ENCODE results near the gene ZNF330. TPM values are rescaled to one million over a fixed set of nuclear protein-coding genes. Genes with fewer than 3 reads are reported as not detected.
"Not testable (repeated sequence)": the region's sequence is repeated elsewhere in the genome, so short reads cannot be mapped to it uniquely, and the experiment has no call there.

ZNF330 gene
- total RNA-seq, 1 donor from 2014 or later = 114 TPM

DNA sequence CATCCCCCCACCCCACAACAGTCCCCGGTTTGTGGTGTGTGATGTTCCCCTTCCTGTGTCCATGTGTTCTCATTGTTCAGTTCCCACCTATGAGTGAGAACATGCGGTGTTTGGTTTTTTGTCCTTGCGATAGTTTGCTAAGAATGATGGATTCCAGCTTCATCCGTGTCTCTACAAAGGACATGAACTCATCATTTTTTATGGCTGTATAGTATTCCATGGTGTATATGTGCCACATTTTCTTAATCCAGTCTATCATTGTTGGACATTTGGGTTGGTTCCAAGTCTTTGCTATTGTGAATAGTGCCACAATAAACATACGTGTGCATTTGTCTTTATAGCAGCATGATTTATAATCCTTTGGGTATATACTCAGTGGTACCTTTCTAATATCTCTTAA, 6.6 kb downstream of the ZNF330 start:
- intact Hi-C loops (cut with DNase I); DNase-seq (ENCODE audit: low spot score): not testable (repeated sequence)

DNA sequence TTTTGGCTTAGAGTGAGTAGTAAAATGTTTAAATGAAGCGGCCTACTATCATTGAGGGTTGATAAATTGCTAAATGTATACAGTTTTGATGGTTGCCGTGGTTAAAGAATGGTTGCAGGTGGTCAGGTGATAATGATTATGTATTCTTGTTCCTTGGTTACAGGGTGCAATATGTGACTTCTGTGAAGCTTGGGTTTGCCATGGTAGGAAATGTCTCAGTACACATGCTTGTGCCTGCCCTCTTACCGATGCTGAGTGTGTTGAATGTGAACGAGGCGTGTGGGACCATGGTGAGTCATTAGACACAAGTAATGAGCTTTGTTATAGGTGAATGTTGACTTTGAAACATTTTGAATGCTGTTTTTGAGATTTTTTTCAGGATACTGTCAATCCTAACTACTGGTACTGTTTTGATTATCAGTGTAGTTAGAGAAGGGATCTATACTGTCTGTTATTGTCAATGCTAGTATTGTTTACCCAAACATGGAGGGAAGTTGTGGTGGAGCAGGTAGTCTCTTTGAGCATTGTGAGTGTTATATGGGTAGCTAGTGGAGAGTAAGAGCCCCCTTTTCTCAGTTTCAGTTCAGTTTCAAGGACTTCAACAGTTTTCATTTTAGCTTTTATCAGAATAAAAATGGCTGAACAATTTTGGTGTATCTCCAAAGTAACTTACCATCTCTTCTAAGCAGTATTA, 8.9 kb downstream of the ZNF330 start:
- no peak for DNase-seq (ENCODE audit: low spot score)
- intact Hi-C loops (cut with DNase I) = no loop called here

DNA sequence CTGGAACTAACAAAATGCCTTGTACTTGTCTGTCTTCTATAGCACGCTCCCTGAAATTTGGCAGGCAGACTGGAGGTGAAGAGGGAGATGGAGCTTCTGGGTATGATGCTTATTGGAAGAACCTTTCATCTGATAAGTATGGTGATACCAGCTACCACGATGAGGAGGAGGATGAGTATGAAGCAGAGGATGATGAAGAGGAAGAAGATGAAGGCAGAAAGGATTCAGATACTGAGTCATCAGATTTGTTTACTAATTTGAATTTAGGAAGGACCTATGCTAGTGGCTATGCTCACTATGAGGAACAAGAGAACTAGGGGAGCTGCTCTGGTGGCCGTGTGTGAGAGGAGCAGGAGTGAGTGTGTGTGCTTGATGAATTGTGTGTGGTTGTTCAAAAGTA, 13.0 kb downstream of the ZNF330 start:
- DNase-seq (ENCODE audit: low spot score) = no peak
- intact Hi-C loops (cut with DNase I) = no loop called here

DNA sequence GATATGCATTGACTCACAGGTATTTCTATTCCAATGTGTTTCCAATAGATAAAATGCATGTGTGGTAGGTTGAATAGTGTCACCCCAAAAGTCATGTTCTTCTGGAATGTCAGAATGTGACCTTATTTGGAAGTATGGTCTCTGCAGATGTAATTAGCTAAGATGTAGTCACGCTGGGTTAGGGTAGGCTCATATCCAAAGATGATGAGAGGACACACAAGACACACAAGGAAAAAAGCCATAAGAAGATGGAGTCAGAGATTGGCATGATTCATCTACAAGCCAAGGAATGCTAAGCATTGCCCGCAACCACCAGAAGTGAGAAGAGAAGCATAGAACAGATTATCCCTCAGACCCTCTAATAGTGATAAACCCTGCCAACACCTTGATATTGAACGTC, 17.5 kb downstream of the ZNF330 start:
- intact Hi-C loops (cut with DNase I) = no loop called here
- DNase-seq (ENCODE audit: low spot score) = no peak

DNA sequence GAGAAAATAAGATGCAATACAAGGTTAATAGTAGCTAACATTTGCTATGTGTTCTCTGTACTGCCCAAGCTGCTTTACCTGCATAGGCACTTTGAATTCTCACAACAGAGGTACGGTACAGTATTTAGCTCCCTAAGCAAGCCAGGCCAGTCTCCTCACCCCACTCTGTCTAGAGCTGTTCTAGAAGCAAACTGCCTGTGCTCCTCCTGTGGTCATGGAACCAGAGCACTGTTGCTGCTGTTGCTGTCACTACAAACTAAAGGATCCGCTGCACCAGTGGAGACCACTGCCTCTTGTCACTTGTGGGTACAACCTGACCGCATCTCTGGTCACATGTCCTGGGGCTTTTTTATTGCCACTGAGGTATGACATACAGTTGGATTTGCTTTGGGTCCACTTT, 19.6 kb downstream of the ZNF330 start:
- intact Hi-C loops (cut with DNase I) = no loop called here

DNA sequence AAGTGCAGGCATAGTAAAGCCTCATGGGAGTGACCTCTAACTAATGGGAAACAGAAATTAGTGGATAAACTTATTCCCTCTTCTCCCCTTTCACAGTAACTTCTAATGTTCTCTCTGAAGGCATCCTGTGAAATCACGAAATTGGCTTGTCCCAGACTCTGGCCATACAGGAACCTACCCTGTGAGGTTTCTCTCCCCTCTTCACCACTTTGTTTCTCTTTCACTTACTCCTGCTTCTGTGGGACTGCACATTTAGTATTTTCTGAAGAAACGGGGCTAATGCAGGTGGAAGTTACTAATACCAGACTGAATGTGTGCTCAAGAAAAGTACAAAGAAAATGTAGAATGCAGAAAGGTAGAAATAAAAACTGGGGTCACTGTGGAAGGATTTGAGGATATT, 20.0 kb downstream of the ZNF330 start:
- intact Hi-C loops (cut with DNase I) = no loop called here

More for the DNA sequence above, 19.6 kb downstream of the ZNF330 start:
- DNase-seq (ENCODE audit: low spot score) = no peak

DNA sequence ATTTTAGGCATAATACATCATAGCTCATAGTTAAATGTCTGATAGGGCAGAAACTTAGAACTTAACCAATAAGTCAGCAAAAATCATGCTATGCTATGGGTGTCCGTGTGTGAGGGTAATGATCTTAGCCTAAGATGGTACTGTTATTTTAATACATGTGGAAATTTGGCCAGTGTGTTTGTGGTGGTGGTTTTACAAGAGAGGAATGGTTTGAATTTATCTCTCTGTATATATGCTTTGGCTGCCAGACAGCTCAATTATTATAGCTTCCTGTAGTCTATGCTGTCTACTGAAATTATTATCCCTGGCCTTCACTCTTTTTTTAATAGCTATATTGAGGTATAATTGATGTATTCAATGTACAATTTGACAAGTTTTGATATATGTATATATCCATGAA, 21.3 kb downstream of the ZNF330 start:
- no peak for DNase-seq (ENCODE audit: low spot score)
- intact Hi-C loops (cut with DNase I) = no loop called here

More for the DNA sequence above, 20.0 kb downstream of the ZNF330 start:
- DNase-seq (ENCODE audit: low spot score) = no peak

DNA sequence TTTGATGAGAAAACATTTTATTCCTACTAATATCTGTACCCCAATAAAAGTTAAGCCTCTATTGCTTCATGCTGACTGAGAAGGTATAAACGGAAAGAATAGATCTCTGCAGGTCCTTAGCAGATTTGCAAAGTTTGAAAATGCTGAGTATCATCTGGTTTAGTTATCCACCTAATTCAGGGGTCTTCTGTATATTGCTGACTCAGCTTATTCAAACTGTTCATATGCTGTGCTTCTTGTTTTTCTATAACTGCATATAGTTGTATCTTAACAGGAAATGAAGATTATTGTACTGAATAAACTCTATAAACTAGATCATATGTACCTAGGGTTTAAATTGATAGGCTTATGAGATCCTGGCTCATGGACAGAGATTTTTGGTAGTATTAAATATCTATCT, 23.7 kb downstream of the ZNF330 start:
- intact Hi-C loops (cut with DNase I) = no loop called here
- no peak for DNase-seq (ENCODE audit: low spot score)

DNA sequence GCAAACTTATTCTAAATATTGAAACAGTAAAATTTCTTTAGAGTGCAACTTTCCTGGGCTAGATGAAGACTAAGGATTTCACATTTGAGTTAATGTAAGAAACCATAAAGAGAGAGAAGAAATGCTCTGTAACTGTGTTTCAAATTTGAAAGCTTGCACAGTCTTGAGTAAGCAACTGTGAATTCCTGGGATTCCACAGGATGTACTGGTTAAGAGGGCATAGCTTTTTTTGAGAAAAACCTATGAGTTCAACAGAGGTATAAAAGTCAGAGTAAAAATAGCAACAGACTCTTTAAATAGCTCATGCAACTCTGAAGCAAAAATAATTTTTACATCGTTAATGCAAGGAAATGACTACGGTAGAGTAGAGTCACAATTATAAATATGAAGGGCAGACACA, 25.5 kb downstream of the ZNF330 start:
- no peak for DNase-seq (ENCODE audit: low spot score)
- intact Hi-C loops (cut with DNase I) = no loop called here

DNA sequence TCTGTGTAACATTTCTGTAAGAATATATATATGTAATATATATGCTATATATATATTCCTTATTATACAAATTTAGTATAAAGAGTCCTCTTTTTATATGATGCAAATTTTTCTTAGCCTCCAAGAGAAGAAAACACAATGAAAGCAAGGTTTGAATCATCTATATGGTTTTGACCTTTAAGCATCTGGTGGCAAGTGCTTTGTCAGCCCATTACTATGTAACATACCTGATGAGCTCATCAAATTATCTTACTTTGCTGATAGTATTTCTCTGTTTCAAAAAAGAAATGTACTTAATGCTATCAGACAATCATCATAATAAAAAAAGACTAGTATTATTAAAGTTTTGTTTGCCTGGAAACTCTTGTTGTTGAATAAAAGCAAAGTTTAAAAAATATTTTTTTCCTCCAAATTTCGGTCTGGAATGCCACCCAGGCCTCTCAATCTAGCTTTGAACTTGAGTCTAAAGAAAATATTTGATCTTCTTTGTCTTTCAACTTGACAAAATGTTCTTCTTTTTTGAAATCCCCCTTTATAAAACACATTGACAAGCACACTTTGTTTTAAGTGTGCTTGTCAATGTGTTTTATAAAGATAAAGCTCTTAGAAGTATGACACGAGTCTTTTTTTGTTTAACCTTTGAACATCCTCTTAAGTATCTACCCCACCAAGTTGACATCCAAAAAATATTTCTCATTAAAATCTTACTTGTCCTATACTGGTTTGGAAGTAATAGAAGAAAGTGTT, 26.2 kb downstream of the ZNF330 start:
- intact Hi-C loops (cut with DNase I) = no loop called here
- no peak for DNase-seq (ENCODE audit: low spot score)

DNA sequence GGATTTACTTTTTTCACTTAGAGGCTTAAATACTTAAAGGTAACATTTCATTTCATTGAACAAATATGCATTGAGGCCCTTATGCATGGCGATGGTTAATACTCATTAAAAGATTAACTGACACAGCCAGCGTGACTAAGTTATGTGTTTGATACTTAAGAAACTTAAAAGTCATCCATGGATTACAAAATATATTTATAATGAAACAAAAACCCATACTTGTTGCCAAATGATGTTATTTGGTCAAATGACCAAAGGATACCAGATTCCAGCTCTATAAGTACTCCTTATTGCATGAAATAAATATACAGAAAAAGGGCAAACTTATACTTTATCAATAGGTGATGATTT, 26.7 kb downstream of the ZNF330 start:
- DNase-seq (ENCODE audit: low spot score) = no peak

DNA sequence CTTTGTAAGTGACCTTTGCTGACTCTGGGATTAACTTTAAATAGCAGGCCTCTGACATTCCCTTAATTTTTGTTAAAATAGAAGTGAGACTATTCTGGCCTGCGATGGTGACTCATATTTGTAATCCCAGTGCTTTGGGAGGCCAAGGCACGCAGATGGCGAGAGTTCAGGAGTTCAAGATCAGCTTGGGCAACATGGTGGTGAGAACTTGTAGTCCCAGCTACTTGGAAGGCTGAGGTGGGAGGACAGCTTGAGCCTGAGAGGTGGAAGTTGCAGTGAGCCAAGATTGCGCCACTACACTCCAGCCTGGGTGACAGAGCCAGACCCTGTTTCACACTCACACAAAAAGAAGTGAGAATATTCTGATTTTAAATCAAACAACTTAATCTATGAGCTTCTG, 27.3 kb downstream of the ZNF330 start:
- DNase-seq (ENCODE audit: low spot score) = no peak
- intact Hi-C loops (cut with DNase I) = no loop called here

More for the DNA sequence above, 26.7 kb downstream of the ZNF330 start:
- intact Hi-C loops (cut with DNase I) = no loop called here

DNA sequence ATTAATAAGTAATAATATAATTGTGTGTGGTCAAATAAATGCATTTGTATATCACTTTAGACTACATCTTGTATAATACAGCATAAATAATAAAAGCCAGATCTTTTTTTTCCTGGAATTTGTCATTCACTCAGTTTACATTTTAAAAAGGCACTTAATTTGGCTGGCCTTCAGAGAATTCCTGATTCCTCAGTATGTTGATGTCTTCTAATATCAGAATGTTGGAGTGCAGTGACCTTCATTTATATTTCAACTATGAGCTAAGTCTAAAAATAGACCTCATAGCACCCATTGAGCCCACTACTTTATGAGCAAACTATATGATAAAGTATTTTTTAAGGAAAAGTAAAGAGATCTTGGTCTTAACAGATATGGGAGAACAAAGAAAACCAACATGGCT, 27.8 kb downstream of the ZNF330 start:
- intact Hi-C loops (cut with DNase I) = no loop called here
- no peak for DNase-seq (ENCODE audit: low spot score)

DNA sequence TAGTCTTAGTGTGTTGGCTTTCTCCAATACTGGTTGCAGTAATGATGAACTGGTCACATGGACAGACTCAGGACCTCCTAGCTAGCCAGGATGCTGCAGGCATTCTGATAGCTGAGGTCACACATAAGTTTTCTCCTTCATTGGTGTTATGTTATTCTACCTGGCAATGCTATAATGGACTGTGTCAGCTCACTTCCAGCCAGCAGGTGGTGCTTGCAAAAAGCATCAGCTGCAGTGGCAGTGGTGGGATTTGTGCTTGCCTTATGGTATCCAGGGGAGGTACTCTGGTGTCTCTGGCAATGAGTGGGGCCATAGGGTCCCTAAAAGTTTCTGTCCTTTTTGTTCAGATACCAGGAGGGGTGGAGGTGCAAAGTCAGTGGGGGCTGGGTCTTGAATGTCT, 33.6 kb downstream of the ZNF330 start:
- no peak for DNase-seq (ENCODE audit: low spot score)
- intact Hi-C loops (cut with DNase I) = no loop called here

DNA sequence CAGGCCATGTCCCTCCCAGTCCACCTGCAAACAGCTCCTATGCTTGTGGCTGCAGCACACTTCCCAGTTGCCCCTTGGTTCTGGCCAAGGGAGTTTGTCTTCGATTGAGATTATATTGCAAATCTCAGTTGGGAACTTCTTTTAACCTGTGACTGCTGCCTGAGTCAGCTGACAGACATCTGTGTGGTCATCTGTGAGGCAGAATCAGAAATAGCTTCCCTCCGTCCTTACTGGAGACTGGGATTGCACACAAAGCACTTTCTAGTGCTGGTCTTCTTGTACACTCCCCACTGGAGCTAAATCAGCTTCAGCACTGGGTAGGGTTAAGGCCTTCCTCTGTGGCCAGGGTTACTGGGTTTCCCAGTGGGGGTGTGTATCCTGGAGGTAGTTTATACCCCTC, 34.3 kb downstream of the ZNF330 start:
- no peak for DNase-seq (ENCODE audit: low spot score)
- intact Hi-C loops (cut with DNase I) = no loop called here

DNA sequence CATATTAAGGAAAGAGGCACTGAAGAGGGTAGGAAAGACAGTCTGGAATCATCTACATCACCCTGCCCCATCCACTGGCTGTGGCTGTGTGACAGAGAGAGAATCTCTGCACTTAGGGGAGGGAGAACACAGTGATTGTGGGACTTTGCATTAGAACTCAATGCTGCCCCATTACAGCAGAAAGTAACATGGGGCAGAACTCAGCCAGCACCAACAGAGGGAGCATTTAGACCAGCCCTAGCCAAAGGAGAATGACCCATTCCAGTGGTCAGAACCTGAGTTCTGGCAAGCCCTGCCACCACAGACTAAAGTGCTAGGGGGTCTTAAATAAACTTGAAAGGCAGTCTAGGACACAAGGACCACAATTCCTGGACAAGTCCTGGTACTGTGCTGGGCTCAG, 37.9 kb downstream of the ZNF330 start:
- intact Hi-C loops (cut with DNase I) = no loop called here

DNA sequence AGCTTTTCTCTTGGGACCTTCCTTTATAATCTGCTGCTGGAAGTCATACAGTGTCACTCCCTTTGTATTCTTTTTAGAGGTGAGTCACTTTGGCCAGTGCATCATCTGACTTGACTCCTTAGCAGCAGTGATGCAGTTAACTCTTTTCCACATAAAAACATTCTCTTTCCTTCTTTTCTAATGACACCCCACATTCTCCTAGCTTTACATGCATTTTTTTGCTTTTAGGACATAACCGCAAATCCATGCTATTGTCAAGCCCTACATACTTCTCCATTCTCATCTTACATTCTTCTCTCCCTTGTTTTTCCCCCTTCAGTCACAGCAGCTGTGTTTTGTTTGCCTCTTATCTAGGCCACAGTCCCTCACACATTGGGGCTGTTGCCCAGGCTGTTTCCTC, 55.1 kb downstream of the ZNF330 start:
- intact Hi-C loops (cut with DNase I) = no loop called here
- DNase-seq (ENCODE audit: low spot score) = no peak

More for the DNA sequence above, 37.9 kb downstream of the ZNF330 start:
- no peak for DNase-seq (ENCODE audit: low spot score)

DNA sequence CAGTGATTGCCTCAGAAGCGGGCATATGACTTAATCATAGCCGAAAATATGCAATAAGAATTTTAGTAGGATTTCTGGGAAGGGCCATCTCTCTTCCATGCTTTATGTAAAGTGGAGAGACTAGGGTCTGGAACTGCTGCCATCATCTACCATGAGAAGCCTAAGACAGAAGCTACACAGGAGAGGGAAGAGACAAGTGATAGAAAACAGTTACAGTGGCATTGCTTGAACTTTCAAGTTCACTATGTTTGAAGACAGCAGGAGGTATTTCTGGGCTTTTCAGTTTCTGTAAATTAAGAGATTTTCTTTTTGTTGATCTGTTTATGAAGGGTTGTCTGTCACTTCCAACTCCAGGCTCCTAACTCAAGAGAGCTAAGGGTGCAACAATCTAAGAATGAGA, 62.5 kb downstream of the ZNF330 start:
- intact Hi-C loops (cut with DNase I) = no loop called here
- DNase-seq (ENCODE audit: low spot score) = no peak

DNA sequence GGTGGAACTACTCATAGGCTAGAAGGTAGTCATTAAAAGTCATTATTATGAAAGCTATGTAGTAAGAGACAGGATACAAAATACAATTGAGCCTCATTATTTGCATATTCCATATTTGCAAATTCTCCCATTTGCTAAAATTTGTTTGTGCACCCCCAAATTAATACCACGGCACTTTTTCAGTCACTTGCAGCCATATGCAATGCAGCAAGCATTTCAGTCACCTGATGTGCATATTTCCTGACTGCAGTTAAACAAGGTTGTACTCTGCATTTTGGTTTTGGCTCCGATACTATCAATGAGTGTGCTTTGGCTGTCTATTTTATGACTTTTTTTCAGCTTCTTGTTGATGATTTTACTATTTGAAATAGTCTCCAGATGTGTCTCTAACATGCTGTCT, 62.9 kb downstream of the ZNF330 start:
- DNase-seq (ENCODE audit: low spot score) = no peak
- intact Hi-C loops (cut with DNase I) = no loop called here
